NCI-H748 (cell line): ENCODE measurements around the gene SYT1.

Source experiments
- DNase-seq: peaks from one replicate; lab custom pipeline; 2025; ENCODE audit not compliant: unreplicated experiment; lab: John Stamatoyannopoulos, UW

Gene SYT1

GRCh38 chr12:79055926-79056674 lies 191.5 kb downstream of the SYT1 start:
- no peak for DNase-seq

- no peak for DNase-seq
Observed at GRCh38 chr12:79056775-79057174, 192.2 kb downstream of the SYT1 start.

DNA sequence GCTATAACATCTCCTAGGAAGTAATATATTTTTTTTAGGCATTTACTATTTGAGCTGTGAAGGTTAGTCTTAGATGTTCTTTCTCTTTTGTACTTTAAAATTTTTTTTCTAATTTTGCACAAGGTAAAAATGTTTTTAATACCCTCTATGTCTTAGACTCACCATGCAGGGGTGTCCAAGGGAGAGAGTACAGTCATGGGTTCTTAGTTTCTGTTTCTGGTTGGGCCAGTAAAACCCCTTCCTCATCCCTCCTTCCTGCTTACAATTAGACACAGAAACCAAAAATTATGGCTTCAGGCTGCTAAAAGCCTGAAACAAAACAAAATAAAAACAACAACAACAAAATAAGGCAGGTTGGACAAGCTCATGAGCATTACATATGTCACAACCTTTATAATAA lies 193.0 kb downstream of the SYT1 start:
- DNase-seq = no peak

GRCh38 chr12:79058342-79058741 lies 193.8 kb downstream of the SYT1 start:
- no peak for DNase-seq

DNA sequence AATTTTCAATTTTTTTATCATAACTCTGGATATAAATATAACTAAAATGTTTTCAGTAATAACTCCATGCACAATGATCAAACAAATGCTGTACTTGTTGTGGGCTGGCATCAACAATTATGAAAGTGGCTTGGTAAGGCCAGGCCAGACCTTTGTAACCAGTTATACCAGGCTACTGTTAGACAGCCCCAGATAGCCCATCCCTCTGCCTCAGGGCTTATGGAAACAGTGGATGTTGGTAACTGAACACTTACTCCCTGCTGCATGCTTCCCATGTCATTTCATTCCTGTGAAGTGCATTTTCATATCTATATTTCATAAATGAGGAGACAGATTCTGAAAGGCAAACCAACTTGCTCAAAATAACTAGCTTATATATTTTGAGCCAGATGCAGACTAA lies 195.0 kb downstream of the SYT1 start:
- no peak for DNase-seq

DNA sequence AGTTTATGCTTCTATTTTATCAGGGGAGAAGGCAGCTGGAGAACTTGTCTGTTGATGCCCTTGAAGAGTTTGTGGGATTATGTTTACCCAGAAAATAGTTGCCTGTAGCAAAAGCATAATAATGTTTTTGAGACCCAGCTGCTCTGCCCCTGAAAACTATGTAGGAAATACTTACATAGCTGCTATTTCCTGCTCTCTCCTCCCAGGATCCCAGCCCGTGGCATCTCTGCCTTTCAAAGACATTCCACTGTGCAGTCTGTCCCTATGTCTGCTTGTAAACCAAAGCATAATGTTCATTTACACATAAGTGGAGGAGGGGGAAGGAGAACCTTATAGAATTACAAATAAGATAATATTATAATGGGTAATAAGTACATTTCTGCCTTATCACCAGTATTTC lies 198.7 kb downstream of the SYT1 start:
- no peak for DNase-seq

GRCh38 chr12:79067977-79068376 lies 203.4 kb downstream of the SYT1 start:
- DNase-seq = no peak

GRCh38 chr12:79069009-79069408 lies 204.4 kb downstream of the SYT1 start:
- DNase-seq = peak; percentile 48

- DNase-seq = no peak
Observed at GRCh38 chr12:79071498-79071897, 206.9 kb downstream of the SYT1 start.

- DNase-seq = no peak
Observed at GRCh38 chr12:79073506-79073905, 208.9 kb downstream of the SYT1 start.

GRCh38 chr12:79082595-79082994 lies 218.0 kb downstream of the SYT1 start:
- no peak for DNase-seq

DNA sequence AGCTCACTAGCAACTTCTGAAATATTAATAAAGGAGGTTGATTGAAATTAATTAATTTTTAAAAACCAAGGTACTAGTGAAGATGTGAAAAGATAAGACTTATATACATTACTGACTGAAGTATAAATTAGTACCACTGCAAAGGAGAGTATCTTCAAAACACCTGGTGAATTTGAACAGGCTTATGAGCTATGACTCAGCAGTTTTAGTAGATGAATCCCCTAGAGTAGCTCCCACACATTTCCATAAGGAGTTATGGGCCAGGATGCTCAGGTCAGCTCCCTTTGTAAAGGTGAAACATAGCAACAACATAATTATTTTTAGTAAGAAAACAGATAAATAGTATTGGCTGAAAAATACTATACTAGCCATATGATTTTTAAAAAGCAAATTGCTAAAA lies 218.6 kb downstream of the SYT1 start:
- peak; percentile 68 for DNase-seq

DNA sequence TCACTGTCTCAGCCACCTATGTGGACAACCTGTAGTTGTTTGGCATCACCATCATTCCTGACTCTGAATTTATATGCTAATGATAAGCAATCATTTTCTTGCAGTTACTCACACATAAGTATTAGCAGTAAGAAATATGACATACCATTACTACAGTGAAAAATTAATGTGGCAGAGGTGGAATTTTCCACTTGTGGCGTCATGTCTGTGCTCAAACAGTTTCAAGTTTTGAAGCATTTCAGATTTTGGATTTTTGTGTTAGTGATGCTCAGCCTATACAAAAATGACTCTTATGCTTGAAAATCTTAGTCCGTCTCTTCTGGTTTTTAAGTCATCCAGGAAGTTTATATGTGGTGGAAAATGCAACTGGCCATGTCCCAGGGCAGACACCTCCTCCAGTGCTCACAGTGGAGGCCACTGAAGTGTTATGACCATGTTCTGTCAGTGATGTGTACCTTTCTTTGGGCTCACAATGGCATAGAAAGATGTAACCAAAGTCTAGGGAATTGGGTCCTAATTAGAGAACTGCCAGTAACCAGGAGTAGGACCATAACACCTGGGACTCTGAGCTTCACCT lies 220.6 kb downstream of the SYT1 start:
- DNase-seq = no peak

DNA sequence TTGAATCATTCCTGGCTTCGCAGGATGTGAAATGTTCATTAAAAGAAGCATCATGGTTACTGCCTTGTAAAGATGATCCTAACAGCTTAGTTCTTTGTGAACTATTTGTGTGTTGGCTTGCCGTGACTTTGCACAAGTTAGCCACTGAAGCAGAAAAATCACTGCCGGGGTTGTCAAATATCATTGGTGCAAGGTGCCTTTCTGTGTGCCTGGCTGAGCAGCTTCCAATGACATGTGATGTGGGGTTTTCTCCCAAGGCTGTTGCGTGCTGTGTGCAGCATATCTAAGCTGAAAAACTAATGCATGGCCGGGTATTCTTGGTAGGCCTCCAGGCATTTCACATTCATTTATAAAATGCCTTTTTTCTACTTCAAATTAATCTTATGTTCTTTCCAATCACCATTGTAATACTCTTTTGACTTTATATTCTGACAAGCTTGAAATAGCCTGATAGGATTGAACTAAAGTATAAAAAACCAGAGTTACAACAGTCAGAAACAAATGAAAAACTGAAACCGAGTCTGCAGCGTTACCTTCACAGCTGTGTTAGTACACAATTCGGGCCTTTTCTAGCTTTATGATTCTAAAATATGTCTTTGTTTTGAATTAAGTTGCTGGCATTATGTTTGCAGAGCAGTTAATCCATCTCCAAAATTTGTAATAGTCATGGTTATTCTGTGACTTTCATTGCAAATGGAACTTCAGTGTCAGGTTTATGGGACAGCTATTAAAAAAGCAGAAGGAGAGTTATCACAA lies 222.1 kb downstream of the SYT1 start:
- no peak for DNase-seq

DNA sequence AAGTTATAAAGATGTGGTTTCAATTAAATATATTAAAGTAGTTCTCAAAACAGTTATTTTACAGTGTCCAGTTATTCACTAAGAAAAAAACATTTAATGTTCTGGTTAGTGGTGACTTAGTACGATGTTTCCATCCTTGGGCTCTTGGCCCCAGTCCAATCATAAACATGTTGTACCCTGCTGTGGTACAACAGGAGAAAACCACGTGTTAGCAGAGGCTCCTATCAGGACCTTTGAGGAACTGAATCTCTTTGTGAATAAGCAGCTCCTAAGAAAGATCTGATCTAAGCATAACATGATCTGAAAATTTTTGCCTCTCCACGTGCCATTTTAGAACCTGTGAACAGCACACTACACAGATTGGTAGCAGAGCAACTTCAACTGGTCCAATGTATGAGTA lies 234.0 kb downstream of the SYT1 start:
- DNase-seq = peak; percentile 17

DNA sequence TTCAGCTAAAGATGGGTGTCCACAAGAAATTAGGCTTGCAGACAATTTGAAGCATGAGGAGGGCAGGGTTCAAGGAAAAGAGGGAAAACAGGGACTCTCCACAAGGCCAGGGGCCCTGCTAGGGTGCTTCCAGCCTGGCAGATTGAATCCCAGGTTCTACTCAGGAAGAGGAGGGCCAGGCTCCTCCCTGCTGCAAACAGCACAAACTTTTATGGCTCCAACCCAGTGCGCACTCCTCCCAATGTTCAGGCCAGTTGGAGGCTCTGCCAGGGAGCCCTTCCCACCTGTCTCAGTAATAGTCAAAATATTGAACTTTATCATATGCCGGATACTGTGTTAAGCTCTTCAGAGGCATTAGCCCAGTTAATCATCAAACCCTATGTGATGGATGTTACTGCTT lies 244.4 kb downstream of the SYT1 start:
- no peak for DNase-seq

DNA sequence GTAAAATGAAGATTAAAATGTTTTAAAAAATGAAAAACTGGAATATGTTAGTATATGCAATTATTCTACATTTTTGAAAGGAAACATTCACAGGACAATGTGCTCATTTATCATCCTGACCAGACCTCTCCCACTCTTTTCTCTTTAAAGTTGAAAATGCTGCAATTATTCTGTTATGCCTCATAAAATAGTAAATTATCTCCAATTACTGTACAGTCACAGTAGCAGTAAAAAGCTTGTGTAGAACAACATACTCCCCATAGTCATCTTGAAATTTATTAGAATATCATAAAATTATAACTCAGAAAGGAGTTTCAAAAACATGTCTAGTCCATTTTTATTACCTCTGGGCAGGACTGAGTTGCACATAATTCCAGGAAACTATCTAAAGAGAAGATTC lies 250.3 kb downstream of the SYT1 start:
- peak; percentile 44 for DNase-seq

GRCh38 chr12:79115743-79116142 lies 251.2 kb downstream of the SYT1 start:
- no peak for DNase-seq

GRCh38 chr12:79119796-79120195 lies 255.2 kb downstream of the SYT1 start:
- peak; percentile 17 for DNase-seq

DNA sequence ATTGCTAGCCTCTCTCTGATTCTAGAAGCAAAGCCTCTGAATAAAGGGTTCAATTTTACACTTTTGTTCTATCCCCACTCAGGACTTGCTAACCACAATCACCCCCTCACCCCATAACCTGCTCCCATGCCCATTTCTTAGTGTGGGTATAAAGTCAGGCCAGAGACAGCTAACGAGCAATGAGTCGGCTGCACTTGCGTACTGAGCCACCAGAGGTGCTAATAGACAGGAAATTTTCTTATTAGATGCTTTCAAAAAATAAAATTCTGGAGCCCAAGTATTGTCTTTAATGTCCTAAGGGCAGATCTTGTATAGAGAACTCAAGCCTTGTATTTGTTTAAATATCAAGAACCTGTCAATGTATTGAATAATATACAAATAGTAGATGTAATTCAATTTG lies 256.9 kb downstream of the SYT1 start:
- peak; percentile 12 for DNase-seq

DNA sequence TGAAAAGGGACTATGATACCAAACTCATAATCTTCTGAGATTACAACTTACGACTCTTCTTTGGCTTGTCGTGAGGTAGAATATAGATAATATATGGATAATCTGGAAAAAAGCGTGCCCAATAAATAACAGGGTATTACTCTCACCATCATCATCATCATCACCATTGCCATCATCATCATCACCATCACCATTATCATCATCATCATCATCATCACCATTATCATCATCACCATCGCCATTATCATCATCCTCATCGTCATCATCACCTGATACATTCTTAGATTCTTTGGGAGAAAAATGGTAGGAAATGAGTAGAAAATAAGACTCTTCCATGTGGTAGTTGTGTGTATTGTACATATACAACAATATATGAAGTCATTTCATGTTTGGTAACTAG lies 259.8 kb downstream of the SYT1 start:
- DNase-seq = no peak

DNA sequence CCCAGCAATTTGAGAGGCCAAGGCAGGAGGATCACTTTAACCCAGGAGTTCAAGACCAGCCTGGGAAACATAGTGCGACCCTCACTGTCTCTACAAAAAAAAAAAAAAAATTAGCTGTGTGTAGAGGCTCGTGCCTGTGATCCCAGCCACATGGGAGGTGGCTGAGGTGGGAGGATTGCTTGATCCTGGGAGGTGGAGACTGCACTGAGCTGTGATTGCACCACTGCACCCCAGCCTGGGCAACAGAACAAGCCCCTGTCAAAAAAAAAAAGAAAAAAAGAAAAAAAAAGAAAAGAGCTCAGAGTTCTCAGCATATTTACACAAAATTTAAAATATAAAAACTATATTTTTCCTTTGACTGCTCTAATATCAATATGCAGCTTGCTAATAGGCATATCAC lies 260.8 kb downstream of the SYT1 start:
- DNase-seq = no peak
